AG09319 (cell line): ENCODE data around the gene SH2D3A.

ENCODE experiments used
- DNase-seq: peaks from one replicate; pipeline ENCODE4 v3.0.0-alpha.2; 2010; ENCODE audit warnings: low read depth; ENCODE audit errors: extremely low read depth
- CTCF ChIP-seq: IDR thresholded peaks from 2 replicates; pipeline ENCODE4 v1.5.1; 2011; ENCODE audit warnings: low read depth, mild to moderate bottlenecking, inconsistent platforms, low read length, moderate library complexity

Gene SH2D3A

GRCh38 chr19:6728346-6728745 lies 38.9 kb downstream of the SH2D3A start:
- no peak for TF ChIP-seq CTCF
- DNase-seq, result no peak

- DNase-seq, result no peak
- TF ChIP-seq CTCF, result no peak
These were observed 41.6 kb downstream of the SH2D3A start for GRCh38 chr19:6725513-6726231.

- no peak for DNase-seq
- TF ChIP-seq CTCF, result no peak
These were observed 42.4 kb downstream of the SH2D3A start for GRCh38 chr19:6724631-6725492.

GRCh38 chr19:6723738-6724137 lies 43.5 kb downstream of the SH2D3A start:
- no peak for DNase-seq
- TF ChIP-seq CTCF, result no peak

GRCh38 chr19:6723108-6723618 lies 44.1 kb downstream of the SH2D3A start:
- no peak for DNase-seq
- no peak for TF ChIP-seq CTCF

- no peak for TF ChIP-seq CTCF
- no peak for DNase-seq
These were observed 45.5 kb downstream of the SH2D3A start for GRCh38 chr19:6721773-6722172.

GRCh38 chr19:6721138-6721474 lies 46.1 kb downstream of the SH2D3A start:
- no peak for TF ChIP-seq CTCF
- DNase-seq, result no peak
